ENCODE data around the gene ARSD. TPM values are rescaled to one million over a fixed set of nuclear protein-coding genes. Genes with fewer than 3 reads are reported as not detected.

Gene ARSD
- total and polyA plus RNA-seq, 2 of the 8 experiments (the other 6 are each of a cell fraction or from before 2014, with no cell fraction given): 1.8 to 3.2 TPM

DNA sequence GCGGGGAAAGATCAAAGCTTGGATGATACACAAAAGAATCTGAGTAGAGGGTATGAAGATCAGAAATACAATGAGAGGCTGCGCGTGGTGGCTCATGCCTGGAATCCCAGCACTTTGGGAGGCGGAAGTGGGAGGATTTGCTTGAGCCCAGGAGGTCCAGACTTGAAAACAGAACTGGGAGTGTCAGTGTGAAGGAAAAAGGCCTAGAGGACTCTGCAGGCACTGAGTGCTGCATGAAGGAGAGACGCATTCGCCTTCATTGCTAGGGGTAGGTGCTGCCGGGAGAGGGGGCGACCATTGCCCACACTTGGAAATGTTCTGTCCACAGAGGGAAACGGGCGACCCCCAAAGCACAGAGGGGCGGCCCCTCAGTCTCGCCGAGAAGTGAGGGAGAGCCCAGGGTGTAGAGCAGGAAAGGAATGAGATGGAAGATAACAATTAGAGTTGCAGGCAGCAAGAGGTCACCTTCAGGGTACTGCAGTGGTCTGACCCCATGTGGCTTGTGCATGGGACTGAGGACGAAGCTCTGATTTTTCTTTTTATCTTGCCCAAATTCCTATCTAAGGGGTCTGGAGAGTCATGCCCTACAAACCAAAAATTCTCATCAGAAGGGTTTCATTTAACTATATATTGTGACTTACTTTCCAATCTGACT, 31.8 kb upstream of the ARSD start:
- ChIA-PET POLR2A (ENCODE audit: partially characterized antibody) (interaction anchor here (1.5 kb wide), 1 partner anchor 33 kb away, joined by 3 read pairs; no protein-coding TSS in a partner anchor), CTCF (ENCODE audit: partially characterized antibody) (no interaction called here)
- Histone ChIP-seq H3K79me1 (ENCODE audit: low read depth, low read length) (no peaks in the 10 kb centered on the region), H3K27ac (ENCODE audit: low read depth, low read length) (no peak overlapping the region), H4K91ac (replicated peaks; ENCODE audit: insufficient read length, low read length) (no peak overlapping the region), H3K79me2 (ENCODE audit: control insufficient read depth in 1 of 2, insufficient read depth in 2 of 2, low read length in 2 of 2) (no peaks in the 10 kb centered on the region), H3K27me3 (replicated peaks in 1 of 4; ENCODE audit: control insufficient read depth in 3 of 4, extremely low read depth in 1 of 4, insufficient read depth in 3 of 4, low read length in 3 of 4) (no peaks in the 10 kb centered on the region), H2BK12ac (ENCODE audit: low read depth, low read length) (peak overlapping the region; percentile 50; the same call in 1 of the 2 replicates), H2BK120ac (replicated peaks; ENCODE audit: low read depth, low read length) (no peak overlapping the region), H3K14ac (ENCODE audit: insufficient read length) (no peak overlapping the region), H3K23ac (ENCODE audit: insufficient read length) (no peak overlapping the region), H2AK5ac (ENCODE audit: low read depth, low read length) (no peak overlapping the region), H2BK5ac (ENCODE audit: low read depth, low read length) (peak overlapping the region; percentile 75; the same call in 1 of the 2 replicates), H3K18ac (ENCODE audit: extremely low read depth, low read length) (no peak overlapping the region; the same call in 1 of the 2 replicates), H3K9me3 (ENCODE audit: insufficient read depth in 2 of 2, low read depth in 1 of 2, low read length in 1 of 2) (no peaks in the 10 kb centered on the region), H2AFZ (ENCODE audit: low read length) (no peak overlapping the region), H4K5ac (ENCODE audit: insufficient read length, low read depth, low read length) (no peak overlapping the region), H3K9ac (replicated peaks in 1 of 4; ENCODE audit: extremely low read depth in 1 of 4, low read depth in 3 of 4, low read length in 3 of 4) (no peak overlapping the region), H4K20me1 (replicated peaks in 1 of 2; ENCODE audit: control insufficient read depth in 1 of 2, insufficient read depth in 2 of 2, low read length in 2 of 2) (no peaks in the 10 kb centered on the region), H4K8ac (ENCODE audit: extremely low read depth, insufficient read depth, low read length) (no peak overlapping the region), H3K4me2 (ENCODE audit: insufficient read depth in 1 of 2, low read depth in 2 of 2, low read length in 2 of 2) (peak overlapping the region; percentile 9 to 13; a peak in 1 of 4 replicates), H3K36me3 (ENCODE audit: control insufficient read depth in 2 of 4, insufficient read depth in 4 of 4, low read length in 3 of 4) (no peaks in the 10 kb centered on the region), H3K4ac (replicated peaks; ENCODE audit: insufficient read length, low read depth, low read length) (no peak overlapping the region), H3K4me3 (ENCODE audit: extremely low read depth in 1 of 4, insufficient read depth in 2 of 4, low read depth in 3 of 4, low read length in 4 of 4) (no peak overlapping the region), H2BK20ac (ENCODE audit: low read length) (no peak overlapping the region), H3K4me1 (replicated peaks in 1 of 4; ENCODE audit: control insufficient read depth in 3 of 4, insufficient read depth in 4 of 4, low read length in 3 of 4) (peaks cover 0 to 12% (median 3%) of the 10 kb centered on the region in 4 experiments; a peak in 4 of 7 replicates), H2BK15ac (ENCODE audit: low read length) (no peak overlapping the region), H3K23me2 (ENCODE audit: low read depth, low read length) (no peaks in the 10 kb centered on the region), H3K56ac (replicated peaks; ENCODE audit: insufficient read length, low read depth, low read length) (no peak overlapping the region)
- peak in 1 of 2 experiments; percentile 46 for DNase-seq (ENCODE audit: low read depth in 1 of 2, low spot score in 2 of 2)
- FAIRE-seq: no peak
- 43% methylated on average over 14 of the region's 14 CpGs; no CpG with 5 or more reads in 1 of the 2 experiments for WGBS, 2 experiments (ENCODE audit: extremely low coverage in 1 of 2, insufficient coverage in 1 of 2, insufficient read length in 1 of 2, insufficient replicate concordance in 2 of 2, low coverage in 1 of 2, low lambda C conversion rate in 2 of 2, missing lambda C conversion rate in 1 of 2)
- no peak for TF ChIP-seq GABPA (IDR thresholded peaks at IDR 0.05; ENCODE audit: borderline replicate concordance, insufficient read depth, low read length)
- no peak for TF ChIP-seq EP300 (IDR thresholded peaks at IDR 0.05; ENCODE audit: borderline replicate concordance in 1 of 2, low read depth in 2 of 2, low read length in 2 of 2)
- no peak for TF ChIP-seq POLR2A (IDR thresholded peaks at IDR 0.05; ENCODE audit: control extremely low read depth in 1 of 2, low read depth in 2 of 2, low read length in 2 of 2)
- no peak for TF ChIP-seq GTF2F1 (IDR thresholded peaks at IDR 0.05; ENCODE audit: borderline replicate concordance, low read depth, low read length)
- no peak for TF ChIP-seq CREB1 (IDR thresholded peaks at IDR 0.05)
- no peak for TF ChIP-seq TAF1 (IDR thresholded peaks at IDR 0.05; ENCODE audit: low read depth, low read length)
- no peak for TF ChIP-seq BCL11A (IDR thresholded peaks at IDR 0.05; ENCODE audit: low read depth in 2 of 2, low read length in 2 of 2)
- no peak for TF ChIP-seq BRCA1 (IDR thresholded peaks at IDR 0.05; ENCODE audit: low read depth, low read length)
- TF ChIP-seq SP2 (IDR thresholded peaks at IDR 0.05; ENCODE audit: low read length): no peak
- no peak for TF ChIP-seq ZNF274 (IDR thresholded peaks at IDR 0.05; ENCODE audit: borderline replicate concordance, extremely low read depth, low read length)
- TF ChIP-seq HDAC6 (IDR thresholded peaks at IDR 0.05; ENCODE audit: low read depth, low read length): no peak
- no peak for TF ChIP-seq PHF8 (conservative IDR thresholded peaks at IDR 0.05; ENCODE audit: low read depth, low read length)
- no peak for TF ChIP-seq CTBP2 (IDR thresholded peaks at IDR 0.05; ENCODE audit: borderline replicate concordance, insufficient read depth, insufficient read length, low read length)
